Endothelial cell of umbilical vein (primary cell): Measurements from ENCODE around the gene PRDM7. TPM values are rescaled to one million over a fixed set of nuclear protein-coding genes. Genes with fewer than 3 reads are reported as not detected.
"Not testable (repeated sequence)": the region's sequence is repeated elsewhere in the genome, so short reads cannot be mapped to it uniquely, and the experiment has no call there.

Experiments
- Bru-seq: library from RNA; stranded (reverse); fragments of 400-500 nt; gene quantifications from one replicate; lab custom pipeline; 2021; lab: Mats Ljungman, UMichigan
- BruChase-seq, 2 experiments: library from RNA; stranded (reverse); fragments of 400-500 nt; gene quantifications; one replicate each; lab custom pipeline; 2021; lab: Mats Ljungman, UMichigan
- BruUV-seq: library from RNA; stranded (reverse); fragments of 400-500 nt; replicated peaks from 2 replicates; lab custom pipeline; 2021; lab: Mats Ljungman, UMichigan
- CTCF ChIA-PET: fragments of 300-600, 350-600 bp; sonication (Branson Sonifier 250); formaldehyde crosslinking; loops from one replicate; lab custom pipeline; 2021; ENCODE audit warnings: antibody characterized with exemption, inconsistent platforms; lab: Charles Lee
- POLR2A ChIA-PET: fragments of 300-600, 350-600 bp; sonication (Branson Sonifier 250); formaldehyde crosslinking; loops from one replicate; lab custom pipeline; 2021; ENCODE audit warnings: antibody characterized with exemption, inconsistent platforms; lab: Charles Lee
- DNase-seq: peaks from one replicate; pipeline ENCODE4 v3.0.0-alpha.2; 2011; ENCODE audit warnings: low read depth, low spot score
- FAIRE-seq: peaks from 2 replicates; lab custom pipeline; 2011; peaks lifted over from hg19 to GRCh38; lab: Jason Lieb, UNC
- H2AFZ ChIP-seq: 2 replicates; pipeline ENCODE4 v1.6.0; 2012; ENCODE audit warnings: low read depth, low read length, control low read depth, inconsistent platforms
- H3K27ac ChIP-seq: 2 replicates; pipeline ENCODE4 v1.5.1; 2011; ENCODE audit warnings: low read depth, mild to moderate bottlenecking, control low read depth, low read length, moderate library complexity; ENCODE audit not compliant: insufficient read depth
- H3K27me3 ChIP-seq, 2 experiments: 2 replicates each; pipeline versions ENCODE4 v1.6.0 to v1.6.1; 2011; ENCODE audit warnings: low read length in 2 of 2, mixed read lengths in 1 of 2; ENCODE audit not compliant: control insufficient read depth in 2 of 2, insufficient read depth in 2 of 2
- H3K36me3 ChIP-seq, 2 experiments: 2 replicates in 1 of 2; 3 replicates in 1 of 2; pipeline ENCODE4 v1.5.1; 2011; ENCODE audit warnings: low read length in 2 of 2, mild to moderate bottlenecking in 1 of 2, moderate library complexity in 1 of 2; ENCODE audit not compliant: control insufficient read depth in 2 of 2, insufficient read depth in 2 of 2; ENCODE audit errors: extremely low read depth in 1 of 2
- H3K4me1 ChIP-seq: 3 replicates; pipeline ENCODE4 v1.5.1; 2011; ENCODE audit warnings: mild to moderate bottlenecking, low read length; ENCODE audit not compliant: control insufficient read depth, insufficient read depth; ENCODE audit errors: extremely low read depth
- H3K4me2 ChIP-seq: 2 replicates; pipeline ENCODE4 v1.6.1; 2011; ENCODE audit warnings: low read length, control low read depth, mixed read lengths; ENCODE audit not compliant: insufficient read depth
- H3K4me3 ChIP-seq, 3 experiments: fragments of 200-600 bp in 1 of 3; sonication (generic), shearing (Covaris generic) in 1 of 3; replicated peaks in 1 of 3; 2 replicates each; pipeline ENCODE4 v1.5.1; 2011 to 2016; ENCODE audit warnings: control low read depth in 3 of 3, low read length in 3 of 3, mild to moderate bottlenecking in 2 of 3, inconsistent platforms in 1 of 3, low read depth in 1 of 3, moderate library complexity in 1 of 3; ENCODE audit not compliant: insufficient read depth in 1 of 3
- H3K79me2 ChIP-seq: 2 replicates; pipeline ENCODE4 v1.6.0; 2012; ENCODE audit warnings: low read length, inconsistent platforms; ENCODE audit not compliant: control insufficient read depth, insufficient read depth
- H3K9ac ChIP-seq: replicated peaks from 2 replicates; pipeline ENCODE3; 2011; ENCODE audit warnings: low read length, control low read depth; ENCODE audit not compliant: insufficient read depth; ENCODE audit errors: extremely low read depth
- H3K9me1 ChIP-seq: replicated peaks from 3 replicates; pipeline ENCODE4 v1.6.0; 2011; ENCODE audit warnings: mild to moderate bottlenecking, low read length; ENCODE audit not compliant: control insufficient read depth, insufficient read depth; ENCODE audit errors: extremely low read depth
- H3K9me3 ChIP-seq: replicated peaks from 2 replicates; pipeline ENCODE4 v1.5.1; 2012; ENCODE audit warnings: low read length, inconsistent platforms; ENCODE audit not compliant: control insufficient read depth, insufficient read depth
- H4K20me1 ChIP-seq: replicated peaks from 2 replicates; pipeline ENCODE3; 2011; ENCODE audit warnings: mild to moderate bottlenecking, low read length; ENCODE audit not compliant: control insufficient read depth, insufficient read depth; ENCODE audit errors: extremely low read depth
- EZH2 ChIP-seq: IDR thresholded peaks from 2 replicates; pipeline ENCODE4 v1.6.1; 2012; ENCODE audit warnings: borderline replicate concordance, low read depth, mild to moderate bottlenecking, moderate library complexity, low read length, inconsistent platforms; ENCODE audit not compliant: severe bottlenecking
- FOS ChIP-seq: IDR thresholded peaks from 2 replicates; pipeline ENCODE4 v1.6.1; 2011; ENCODE audit warnings: mild to moderate bottlenecking, low read length, moderate library complexity, borderline replicate concordance; ENCODE audit not compliant: insufficient read depth
- JUN ChIP-seq: IDR thresholded peaks from 2 replicates; pipeline ENCODE4 v1.6.1; 2011; ENCODE audit warnings: borderline replicate concordance, low read depth; ENCODE audit not compliant: insufficient read length, insufficient read depth
- MYC ChIP-seq: IDR thresholded peaks from one replicate; pipeline ENCODE4 v1.6.1; 2011; ENCODE audit warnings: mild to moderate bottlenecking, low read depth, low read length
- dilution Hi-C: fragments of 300-500 bp; cut with MboI; formaldehyde crosslinking; loops from one replicate; pipeline ENCODE4 v1.15.0; 2019; ENCODE audit warnings: low sequenced_read_pairs; ENCODE audit not compliant: extremely low pct_ligation_motif_present
- intact Hi-C: fragments of 100-400 bp; cut with micrococcal nuclease; formaldehyde crosslinking; loops from one replicate; pipeline ENCODE4 v1.10.0; 2022
- long read RNA-seq: library from polyadenylated mRNA; stranded (forward); transcript quantifications from one replicate; pipeline ENCODE4 v2.0.0, GENCODE V29; 2021
- polyA minus RNA-seq, 3 experiments: library from RNA; depleted of rRNA, polyadenylated mRNA; stranded (reverse); fragments of >200 nt; gene quantifications; 1 replicate in 1 of 3; 2 replicates in 2 of 3; pipeline ENCODE4 v1.2.3, GENCODE V29; 2011
- polyA plus RNA-seq, 4 experiments: library from polyadenylated mRNA; depleted of rRNA in 3 of 4; stranded (reverse) in 3 of 4; unstranded in 1 of 4; fragments of >200 nt; gene quantifications; 2 replicates each; pipeline versions ENCODE4 v1.2.1 to v1.2.3, GENCODE V29; 2011 to 2012; ENCODE audit warnings: missing spikeins in 1 of 4
- total RNA-seq: library from RNA; stranded (reverse); gene quantifications from 2 replicates; pipeline ENCODE4 v1.2.3, GENCODE V29; 2021
- TF ChIP-seq, protein P1 (sequence below): IDR thresholded peaks from 2 replicates; pipeline ENCODE4 v1.6.1; 2011; ENCODE audit not compliant: insufficient read depth, insufficient read length

PRDM7 gene
- total RNA-seq: not detected in 2 replicates
- polyA plus RNA-seq: not detected in 2 replicates
- polyA plus RNA-seq (2011; cell fraction: cytosol; rRNA removed): not detected in 2 replicates
- polyA plus RNA-seq (2011; cell fraction: nucleus; rRNA removed): not detected in 2 replicates
- polyA plus RNA-seq (2012): not detected in 2 replicates
- polyA minus RNA-seq: not detected in 2 replicates
- not detected for polyA minus RNA-seq (2011; cell fraction: cytosol; rRNA and poly(A)+ RNA removed)
- not detected in 2 replicates for polyA minus RNA-seq (2011; cell fraction: nucleus; rRNA and poly(A)+ RNA removed)
- not detected for Bru-seq, nascent RNA
- not detected for BruChase-seq, experiment 1, labeled RNA remaining after a 6-hour chase
- BruChase-seq, experiment 2, labeled RNA remaining after a 2-hour chase: not detected
- long read RNA-seq: 0 reads

DNA sequence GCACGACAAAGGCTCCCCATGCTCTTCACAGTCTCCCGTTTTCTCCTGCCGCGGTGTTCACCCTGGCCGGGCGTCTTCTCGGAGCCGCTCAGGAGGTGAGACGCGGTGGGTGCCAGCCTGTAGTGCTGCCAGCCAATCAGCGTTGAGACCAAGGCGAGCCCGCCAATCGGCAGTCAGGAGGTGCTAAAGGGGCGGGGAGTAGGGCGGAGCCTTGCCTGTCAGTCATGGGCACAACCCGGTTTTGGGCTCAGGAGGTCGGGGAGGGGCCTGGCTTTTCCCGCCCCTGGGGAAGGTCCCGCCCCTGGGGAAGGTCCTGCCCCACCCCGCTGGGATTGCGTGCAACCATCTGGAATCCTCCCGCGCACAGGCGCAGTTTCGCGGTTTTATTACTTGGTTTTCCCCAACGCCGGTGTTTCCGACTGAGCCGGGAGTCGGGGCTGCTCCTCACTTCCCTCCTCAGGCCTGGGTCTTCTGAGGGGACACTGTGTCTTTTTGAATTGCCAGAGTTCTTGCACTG lies at the start of gene PRDM7:
PRDM7 (minus strand) TSS at position 92 of the 517 bp plus-strand sequence. CDS start 1,421 bp downstream, outside the sequence.
- Histone ChIP-seq H3K27me3 (peaks cover 4 to 5% of the 10 kb centered on the region in 2 experiments), H3K4me2 (peak within 1 kb of the TSS; percentile 88), H2AFZ (peak within 1 kb of the TSS; percentile 96), H3K9ac (no peak within 1 kb of the TSS), H3K4me3 (peak within 1 kb of the TSS in 2 of 3 experiments; percentile 18 to 56), H3K9me1 (no peaks in the 10 kb centered on the region), H3K4me1 (peaks cover 9% of the 10 kb centered on the region), H4K20me1 (no peaks in the 10 kb centered on the region), H3K36me3 (no peaks in the 10 kb centered on the region), H3K9me3 (no peaks in the 10 kb centered on the region), H3K79me2 (no peaks in the 10 kb centered on the region), H3K27ac (no peak within 1 kb of the TSS)
- BruUV-seq: no TSS peak
- intact Hi-C loops: no loop called here
- dilution Hi-C loops: no loop called here
- DNase-seq (peak; percentile 89), FAIRE-seq (peak; percentile 95)
- TF ChIP-seq FOS: no peak
- no peak for TF ChIP-seq EZH2
- no peak for TF ChIP-seq MYC
- no peak for TF ChIP-seq JUN
- TF ChIP-seq, protein P1, sequence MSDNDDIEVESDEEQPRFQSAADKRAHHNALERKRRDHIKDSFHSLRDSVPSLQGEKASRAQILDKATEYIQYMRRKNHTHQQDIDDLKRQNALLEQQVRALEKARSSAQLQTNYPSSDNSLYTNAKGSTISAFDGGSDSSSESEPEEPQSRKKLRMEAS: no peak
- POLR2A ChIA-PET: no interaction called here
- CTCF ChIA-PET: no interaction called here

DNA sequence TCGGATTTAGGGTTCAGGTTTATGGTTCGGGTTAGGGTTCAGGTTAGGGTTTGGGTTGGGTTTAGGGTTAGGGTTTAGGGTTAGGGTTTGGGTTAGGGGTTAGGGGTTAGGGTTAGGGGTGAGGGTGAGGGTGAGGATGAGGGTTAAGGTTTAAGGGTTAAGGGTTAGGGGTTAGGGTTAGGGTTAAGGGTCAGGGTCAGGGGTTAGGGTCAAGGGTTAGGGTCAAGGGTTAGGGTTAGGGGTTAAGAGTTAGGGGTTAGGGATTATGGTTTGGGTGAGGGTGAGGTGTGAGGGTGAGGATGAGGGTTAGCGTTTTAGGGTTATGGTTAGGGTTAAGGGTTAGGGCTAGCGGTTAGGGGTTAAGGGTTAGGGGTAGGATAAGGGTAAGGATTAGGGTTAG lies 44.7 kb upstream of the PRDM7 start:
- H3K27me3 ChIP-seq, H3K36me3 ChIP-seq, H3K4me3 ChIP-seq, BruUV-seq, intact Hi-C loops, CTCF ChIA-PET, H3K27ac ChIP-seq, POLR2A ChIA-PET, dilution Hi-C loops, H3K9me3 ChIP-seq, DNase-seq, FAIRE-seq, H4K20me1 ChIP-seq, H3K4me1 ChIP-seq, H3K4me2 ChIP-seq, H3K9ac ChIP-seq, H2AFZ ChIP-seq, H3K9me1 ChIP-seq, H3K79me2 ChIP-seq: not testable (repeated sequence)

DNA sequence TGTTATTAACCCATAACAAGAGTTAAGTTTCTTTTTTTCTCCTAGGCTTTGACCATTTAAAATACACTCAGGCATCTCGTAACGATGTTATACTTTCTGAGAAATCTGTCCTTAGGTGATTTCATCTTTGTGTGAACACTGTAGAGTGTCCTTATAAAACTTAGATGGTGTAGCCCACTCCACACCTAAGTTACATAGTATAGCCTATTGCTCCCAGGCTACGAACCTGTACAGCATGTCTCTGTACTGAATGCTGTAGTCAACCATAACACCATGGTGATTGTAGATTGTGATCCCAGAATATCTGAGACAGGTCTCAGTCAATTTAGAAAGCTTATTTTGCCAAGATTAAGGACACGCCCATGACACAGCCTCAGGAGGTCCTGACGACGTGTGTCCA lies 30.5 kb upstream of the PRDM7 start:
- FAIRE-seq, dilution Hi-C loops, intact Hi-C loops, H3K36me3 ChIP-seq, H4K20me1 ChIP-seq, BruUV-seq, POLR2A ChIA-PET, H3K79me2 ChIP-seq, H3K9ac ChIP-seq, CTCF ChIA-PET, H3K27me3 ChIP-seq, H3K27ac ChIP-seq, H3K4me1 ChIP-seq, H3K9me3 ChIP-seq, H3K9me1 ChIP-seq, DNase-seq, H2AFZ ChIP-seq, H3K4me3 ChIP-seq, H3K4me2 ChIP-seq: not testable (repeated sequence)
